Fibroblast of mammary gland (primary cell): ENCODE results near the gene NET1.

Experiments
- DNase-seq: peaks from one replicate; pipeline ENCODE4 v3.0.0-alpha.2; 2010; ENCODE audit warnings: low read depth
- H3K4me3 ChIP-seq: 2 replicates; pipeline ENCODE4 v1.5.1; 2011; ENCODE audit warnings: low read depth, mild to moderate bottlenecking, low read length, moderate library complexity; ENCODE audit not compliant: control insufficient read depth
- CTCF ChIP-seq: conservative IDR thresholded peaks from 2 replicates; pipeline ENCODE4 v1.5.1; 2011; ENCODE audit warnings: low read depth, low read length, inconsistent platforms; ENCODE audit not compliant: control insufficient read depth, insufficient read depth

NET1 gene

DNA sequence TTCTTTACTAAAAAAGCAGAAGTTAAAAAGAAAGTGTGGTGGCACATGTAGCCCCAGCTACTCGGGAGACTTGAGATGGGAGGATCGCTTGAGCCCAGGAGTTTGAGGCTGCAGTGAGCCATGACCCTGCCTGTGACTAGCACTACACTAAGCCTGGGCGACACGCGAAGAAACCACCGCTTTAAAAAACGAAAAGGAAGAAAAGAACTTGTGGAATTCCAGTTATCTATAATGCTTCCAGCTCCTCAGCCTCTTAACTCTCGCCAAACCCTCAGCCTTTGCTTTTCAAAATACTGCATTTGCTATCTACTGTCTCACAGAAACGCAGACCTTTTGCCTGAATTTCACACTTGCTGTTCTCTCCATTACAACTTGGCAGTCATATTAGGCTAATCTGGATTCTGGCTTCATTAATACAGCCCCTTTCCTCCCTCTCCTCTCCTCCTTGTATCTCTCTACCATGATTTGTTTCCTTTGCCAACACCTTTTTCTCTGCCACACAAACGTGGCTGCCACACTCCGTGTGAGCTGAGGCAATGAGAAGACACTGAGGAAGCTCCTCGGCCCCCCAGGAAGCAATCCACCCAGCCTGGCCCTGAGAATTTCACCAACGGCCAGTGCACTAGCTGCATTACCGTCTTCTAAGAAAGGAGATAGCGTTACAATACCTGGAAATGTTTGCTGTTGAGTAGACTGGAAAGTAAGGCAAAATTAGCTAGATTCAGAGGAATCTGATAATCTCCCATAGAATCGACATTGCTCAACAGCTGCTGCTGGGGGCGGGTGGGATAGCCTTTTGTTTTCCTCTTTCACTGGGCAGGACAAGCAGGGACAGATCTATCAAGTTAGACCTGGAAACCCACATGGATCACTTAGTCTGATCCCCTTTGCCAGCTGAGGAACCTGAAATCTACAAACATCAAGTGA, 49.8 kb downstream of the NET1 start:
- TF ChIP-seq CTCF: no peak
- no peak overlapping the region for H3K4me3 ChIP-seq
- no peak for DNase-seq

DNA sequence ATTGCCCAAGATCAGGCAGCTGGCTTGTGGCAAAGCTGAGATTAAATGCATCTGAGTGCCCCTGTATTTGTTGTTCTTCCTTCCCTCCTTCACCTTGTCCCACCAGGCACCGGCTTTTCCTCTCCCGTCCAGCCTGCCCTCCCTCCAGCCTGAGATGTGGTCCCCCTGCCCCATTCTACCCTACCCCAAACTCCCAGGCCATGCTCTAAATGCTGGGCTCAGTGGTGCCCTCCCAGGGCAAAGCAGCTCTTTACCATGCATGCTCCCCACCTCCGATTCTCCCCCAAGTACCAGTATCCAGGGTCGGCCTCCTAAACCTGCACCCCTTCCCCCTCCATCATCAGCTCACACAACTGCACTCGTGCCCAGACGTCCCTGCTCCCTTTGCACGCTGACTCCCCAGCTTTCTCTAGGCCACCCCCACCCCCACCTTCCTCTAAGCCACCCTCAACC, 50.5 kb downstream of the NET1 start:
- H3K4me3 ChIP-seq: no peak overlapping the region
- DNase-seq: no peak

DNA sequence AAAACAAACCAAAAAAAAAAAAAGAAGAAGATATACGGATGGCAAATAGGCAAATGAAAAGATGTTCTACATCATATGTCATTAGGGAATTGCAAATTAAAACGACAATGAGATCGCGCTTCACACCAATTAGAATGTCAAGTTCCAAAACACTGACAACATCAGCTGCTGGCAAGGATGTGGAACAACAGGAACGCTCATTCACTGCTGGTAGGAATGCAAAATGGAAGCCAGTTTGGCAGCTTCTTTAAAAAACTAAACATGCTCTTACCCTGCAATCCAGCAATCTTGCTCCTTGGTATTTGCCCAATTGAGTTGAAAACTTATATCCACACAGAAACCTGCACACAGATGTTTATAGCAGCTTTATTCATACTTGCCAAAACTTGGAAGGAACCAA, 52.2 kb downstream of the NET1 start:
- no peak overlapping the region for H3K4me3 ChIP-seq
- no peak for TF ChIP-seq CTCF
- no peak for DNase-seq

More for the DNA sequence above, 50.5 kb downstream of the NET1 start:
- no peak for TF ChIP-seq CTCF

GRCh38 chr10:5465976-5466450, 53.7 kb downstream of the NET1 start:
- no peak for DNase-seq
- no peak for TF ChIP-seq CTCF
- H3K4me3 ChIP-seq: no peak overlapping the region

GRCh38 chr10:5466451-5467206, 54.3 kb downstream of the NET1 start:
- DNase-seq: peak; percentile 35
- H3K4me3 ChIP-seq: no peak overlapping the region
- no peak for TF ChIP-seq CTCF

DNA sequence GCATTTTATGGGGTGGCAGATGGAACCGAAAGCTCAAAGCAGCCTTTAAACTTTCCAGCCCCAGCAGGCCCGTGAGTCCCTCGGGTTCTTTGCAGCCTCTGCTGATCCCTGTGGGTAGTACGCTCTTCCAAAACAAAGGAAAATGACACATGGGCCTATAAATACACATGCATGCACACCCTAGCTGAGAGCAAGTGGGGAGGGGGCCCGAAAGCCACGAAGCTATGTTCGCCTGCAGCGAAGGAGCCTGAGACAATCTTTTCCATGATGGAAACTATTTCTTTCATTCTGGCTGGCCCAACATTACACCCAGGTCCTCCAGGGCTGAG, 54.8 kb downstream of the NET1 start:
- H3K4me3 ChIP-seq: no peak overlapping the region
- DNase-seq: no peak
- TF ChIP-seq CTCF: no peak
